Hepatocyte (in vitro differentiated cells): ENCODE data around the gene ACTRT3. TPM values are rescaled to one million over a fixed set of nuclear protein-coding genes. Genes with fewer than 3 reads are reported as not detected.
A peak's percentile ranks its signal among the peaks of the same experiment; 100 is the strongest.

Experiments used
- DNase-seq: peaks from one replicate; pipeline ENCODE4 v3.0.0-alpha.2; 2016; ENCODE audit warnings: low spot score
- H2AFZ ChIP-seq: fragments of 200-600 bp; sonication (generic); 2 replicates; pipeline ENCODE4 v1.6.0; 2016; ENCODE audit warnings: antibody characterized with exemption, mild to moderate bottlenecking
- H3K27ac ChIP-seq: fragments of 200-600 bp; sonication (generic); 2 replicates; pipeline ENCODE4 v1.5.1; 2016; ENCODE audit warnings: mild to moderate bottlenecking
- H3K27me3 ChIP-seq: fragments of 200-600 bp; sonication (generic); 2 replicates; pipeline ENCODE4 v1.6.1; 2016
- H3K36me3 ChIP-seq: fragments of 200-600 bp; sonication (generic); replicated peaks from 2 replicates; pipeline ENCODE4 v1.5.1; 2016; ENCODE audit warnings: low read depth; ENCODE audit not compliant: insufficient read depth
- H3K4me1 ChIP-seq: fragments of 200-600 bp; sonication (generic); 2 replicates; pipeline ENCODE4 v1.5.1; 2016; ENCODE audit warnings: mild to moderate bottlenecking, moderate library complexity; ENCODE audit not compliant: insufficient read depth
- H3K4me2 ChIP-seq: fragments of 200-600 bp; sonication (generic); 2 replicates; pipeline ENCODE4 v1.6.0; 2016
- H3K4me3 ChIP-seq: fragments of 200-600 bp; sonication (generic); 2 replicates; pipeline ENCODE4 v1.5.1; 2016; ENCODE audit warnings: mild to moderate bottlenecking
- H3K79me2 ChIP-seq: fragments of 200-600 bp; sonication (generic); 2 replicates; pipeline ENCODE4 v1.6.0; 2017; ENCODE audit warnings: mild to moderate bottlenecking
- H3K9me2 ChIP-seq: fragments of 200-600 bp; sonication (generic); replicated peaks from 2 replicates; pipeline ENCODE4 v1.6.0; 2017; ENCODE audit warnings: mild to moderate bottlenecking; ENCODE audit not compliant: insufficient read depth
- H3K9me3 ChIP-seq: fragments of 200-600 bp; sonication (generic); 2 replicates; pipeline ENCODE4 v1.5.1; 2016; ENCODE audit warnings: low read depth, mild to moderate bottlenecking
- H4K20me1 ChIP-seq: fragments of 200-600 bp; sonication (generic); 2 replicates; pipeline ENCODE4 v1.6.0; 2016; ENCODE audit warnings: mild to moderate bottlenecking; ENCODE audit not compliant: insufficient read depth, poor library complexity, severe bottlenecking
- EZH2 ChIP-seq: fragments of 200-600 bp; sonication (generic); IDR thresholded peaks from 2 replicates; pipeline ENCODE4 v1.6.1; 2016; ENCODE audit warnings: antibody characterized with exemption, mild to moderate bottlenecking, borderline replicate concordance
- EZH2phosphoT487 ChIP-seq: fragments of 200-600 bp; sonication (generic); IDR thresholded peaks from one replicate; pipeline ENCODE4 v1.6.1; 2018; ENCODE audit warnings: antibody characterized with exemption, mild to moderate bottlenecking, low read depth, moderate library complexity; ENCODE audit not compliant: unreplicated experiment, severe bottlenecking
- WGBS: methylation state at CpG from one replicate; pipeline ENCODE4 v1.1.6; 2016; ENCODE audit warnings: low lambda C conversion rate; ENCODE audit errors: missing lambda C conversion rate; 5-methylcytosine and 5-hydroxymethylcytosine counted together
- polyA plus RNA-seq: library from polyadenylated mRNA; unstranded; fragments of >200 nt; fragmentation: Nextera tagmentation; extraction: Ambion mirVana; gene quantifications from 2 replicates; pipeline ENCODE4 v1.2.1, GENCODE V29; 2016
- total RNA-seq: library from RNA; depleted of rRNA; stranded (reverse); fragments of >200 nt; gene quantifications from 2 replicates; pipeline ENCODE4 v1.2.3, GENCODE V29; 2014
- TF ChIP-seq, protein P1 (sequence below): fragments of 200-600 bp; sonication (generic); IDR thresholded peaks from 2 replicates; pipeline ENCODE4 v1.5.1; 2016; ENCODE audit warnings: antibody characterized with exemption, mild to moderate bottlenecking; ENCODE audit not compliant: poor library complexity

ACTRT3 gene
- total and polyA plus RNA-seq, 2 experiments from 2014 or later, result 7.3 to 8.3 TPM

GRCh38 chr3:169748670-169749069 lies 20.7 kb downstream of the ACTRT3 start:
- Histone ChIP-seq H3K4me1 (no peaks in the 10 kb centered on the region), H3K79me2 (no peaks in the 10 kb centered on the region), H3K9me3 (no peaks in the 10 kb centered on the region), H2AFZ (no peak overlapping the region), H3K36me3 (no peaks in the 10 kb centered on the region), H3K27me3 (no peaks in the 10 kb centered on the region), H3K4me3 (no peak overlapping the region), H3K4me2 (no peak overlapping the region), H3K9me2 (no peaks in the 10 kb centered on the region), H3K27ac (peak overlapping the region; percentile 23), H4K20me1 (no peaks in the 10 kb centered on the region)
- DNase-seq, result no peak
- TF ChIP-seq, protein P1, sequence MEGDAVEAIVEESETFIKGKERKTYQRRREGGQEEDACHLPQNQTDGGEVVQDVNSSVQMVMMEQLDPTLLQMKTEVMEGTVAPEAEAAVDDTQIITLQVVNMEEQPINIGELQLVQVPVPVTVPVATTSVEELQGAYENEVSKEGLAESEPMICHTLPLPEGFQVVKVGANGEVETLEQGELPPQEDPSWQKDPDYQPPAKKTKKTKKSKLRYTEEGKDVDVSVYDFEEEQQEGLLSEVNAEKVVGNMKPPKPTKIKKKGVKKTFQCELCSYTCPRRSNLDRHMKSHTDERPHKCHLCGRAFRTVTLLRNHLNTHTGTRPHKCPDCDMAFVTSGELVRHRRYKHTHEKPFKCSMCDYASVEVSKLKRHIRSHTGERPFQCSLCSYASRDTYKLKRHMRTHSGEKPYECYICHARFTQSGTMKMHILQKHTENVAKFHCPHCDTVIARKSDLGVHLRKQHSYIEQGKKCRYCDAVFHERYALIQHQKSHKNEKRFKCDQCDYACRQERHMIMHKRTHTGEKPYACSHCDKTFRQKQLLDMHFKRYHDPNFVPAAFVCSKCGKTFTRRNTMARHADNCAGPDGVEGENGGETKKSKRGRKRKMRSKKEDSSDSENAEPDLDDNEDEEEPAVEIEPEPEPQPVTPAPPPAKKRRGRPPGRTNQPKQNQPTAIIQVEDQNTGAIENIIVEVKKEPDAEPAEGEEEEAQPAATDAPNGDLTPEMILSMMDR, result no peak
- TF ChIP-seq EZH2 (no peak), EZH2phosphoT487 (no peak)
- 42% methylated on average over 3 of the region's 3 CpGs for WGBS

DNA sequence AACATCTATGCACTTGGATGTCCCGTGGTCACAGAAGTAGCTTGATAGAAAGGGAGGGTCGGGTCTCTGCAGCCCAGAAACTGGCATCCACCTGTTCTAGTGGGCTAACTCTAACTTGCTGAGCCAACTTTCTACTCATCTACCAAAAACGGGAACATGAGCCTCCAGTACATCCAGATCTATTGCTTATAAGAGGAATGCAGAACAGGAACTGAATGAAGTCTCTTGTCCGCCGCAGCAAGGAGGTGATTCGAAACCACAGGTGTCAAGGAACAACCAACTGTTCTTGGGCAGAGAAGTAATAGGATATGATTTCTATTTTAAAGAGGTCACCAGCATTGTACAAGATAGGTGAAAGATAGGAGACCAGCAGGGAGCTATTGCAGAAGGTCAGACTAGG lies 22.4 kb downstream of the ACTRT3 start:
- Histone ChIP-seq H4K20me1 (no peaks in the 10 kb centered on the region), H3K79me2 (no peaks in the 10 kb centered on the region), H3K4me1 (no peaks in the 10 kb centered on the region), H3K9me3 (no peaks in the 10 kb centered on the region), H3K27me3 (no peaks in the 10 kb centered on the region), H2AFZ (no peak overlapping the region), H3K4me3 (no peak overlapping the region), H3K36me3 (no peaks in the 10 kb centered on the region), H3K9me2 (no peaks in the 10 kb centered on the region), H3K4me2 (no peak overlapping the region), H3K27ac (no peak overlapping the region)
- TF ChIP-seq EZH2phosphoT487 (no peak), EZH2 (no peak)
- TF ChIP-seq, protein P1, result no peak
- DNase-seq, result no peak
- WGBS, result 72% methylated on average over 6 of the region's 6 CpGs

- 54% methylated on average over 1 of the region's 1 CpG for WGBS
- H3K4me3 ChIP-seq, result no peak overlapping the region
- H3K4me1 ChIP-seq, result no peaks in the 10 kb centered on the region
- H3K9me3 ChIP-seq, result no peaks in the 10 kb centered on the region
- DNase-seq, result no peak
- H3K79me2 ChIP-seq, result no peaks in the 10 kb centered on the region
- H3K36me3 ChIP-seq, result no peaks in the 10 kb centered on the region
- H4K20me1 ChIP-seq, result no peaks in the 10 kb centered on the region
- TF ChIP-seq, protein P1, result peak; percentile 60
- no peak for TF ChIP-seq EZH2phosphoT487
- no peak overlapping the region for H3K27ac ChIP-seq
- H3K4me2 ChIP-seq, result no peak overlapping the region
- no peaks in the 10 kb centered on the region for H3K27me3 ChIP-seq
- H3K9me2 ChIP-seq, result no peaks in the 10 kb centered on the region
- H2AFZ ChIP-seq, result no peak overlapping the region
These were observed 24.9 kb downstream of the ACTRT3 start for GRCh38 chr3:169744366-169745054.
